GM12878 (cell line): ENCODE data around the gene SHMT1. TPM values are rescaled to one million over a fixed set of nuclear protein-coding genes. Genes with fewer than 3 reads are reported as not detected.
A peak's percentile ranks its signal among the peaks of the same experiment; 100 is the strongest.
"Not testable (repeated sequence)": the region's sequence is repeated elsewhere in the genome, so short reads cannot be mapped to it uniquely, and the experiment has no call there.

Source experiments
- ATAC-seq: fragments of 200-7000 bp; cut with Tn5 transposase; 3 replicates; pipeline ENCODE4 v1.9.1; 2020; ENCODE audit warnings: mild to moderate bottlenecking, moderate library complexity
- BruUV-seq: library from RNA; stranded (reverse); fragments of 400-500 nt; replicated peaks from 2 replicates; lab custom pipeline; 2021; lab: Mats Ljungman, UMichigan
- CTCF ChIA-PET: fragments of 300-600 bp; sonication (Branson Sonifier 250); formaldehyde crosslinking; extraction: SDS; loops from one replicate; lab custom pipeline; 2021; ENCODE audit warnings: inconsistent platforms; lab: Yijun Ruan, JAX
- POLR2A ChIA-PET: fragments of 350-600 bp; formaldehyde crosslinking; extraction: SDS; loops from one replicate; lab custom pipeline; 2021; ENCODE audit warnings: inconsistent platforms; lab: Charles Lee
- RAD21 ChIA-PET: fragments of 300-600 bp; sonication (Branson Sonifier 250); formaldehyde crosslinking; loops from one replicate; lab custom pipeline; 2023; ENCODE audit warnings: antibody characterized with exemption; ENCODE audit not compliant: unreplicated experiment; lab: Charles Lee
- SMC1A ChIA-PET: fragments of 300-600 bp; sonication (Branson Sonifier 250); formaldehyde crosslinking; loops from one replicate; lab custom pipeline; 2023; ENCODE audit not compliant: unreplicated experiment, uncharacterized antibody; lab: Charles Lee
- DNase-seq: peaks from one replicate; pipeline ENCODE4 v3.0.0-alpha.2; 2011; ENCODE audit warnings: low read depth, low spot score
- FAIRE-seq: peaks from 3 replicates; lab custom pipeline; 2011; peaks lifted over from hg19 to GRCh38; lab: Jason Lieb, UNC
- H2AFZ ChIP-seq: 2 replicates; pipeline ENCODE4 v1.6.0; 2011; ENCODE audit warnings: low read depth, low read length, control low read depth; ENCODE audit not compliant: control insufficient read depth
- H3K27ac ChIP-seq: 2 replicates; pipeline ENCODE4 v1.5.1; 2011; ENCODE audit warnings: control low read depth; ENCODE audit not compliant: control insufficient read depth, insufficient read depth
- H3K27me3 ChIP-seq, 2 experiments: replicated peaks in 1 of 2; 2 replicates each; pipeline versions ENCODE4 v1.6.0 to v1.6.1; 2011; ENCODE audit warnings: low read length in 1 of 2; ENCODE audit not compliant: control insufficient read depth in 2 of 2, insufficient read depth in 2 of 2
- H3K36me3 ChIP-seq, 2 experiments: 2 replicates each; pipeline ENCODE4 v1.5.1; 2011; ENCODE audit warnings: low read length in 1 of 2; ENCODE audit not compliant: control insufficient read depth in 2 of 2, insufficient read depth in 2 of 2
- H3K4me1 ChIP-seq: 2 replicates; pipeline ENCODE4 v1.6.1; 2011; ENCODE audit warnings: mild to moderate bottlenecking, low read length, moderate library complexity, mixed read lengths; ENCODE audit not compliant: control insufficient read depth, insufficient read depth
- H3K4me2 ChIP-seq: 2 replicates; pipeline ENCODE4 v1.6.0; 2011; ENCODE audit warnings: control low read depth; ENCODE audit not compliant: control insufficient read depth, insufficient read depth
- H3K4me3 ChIP-seq: fragments of 200-600 bp; sonication (generic); 2 replicates; pipeline ENCODE4 v1.5.1; 2016
- H3K79me2 ChIP-seq: 2 replicates; pipeline ENCODE4 v1.6.0; 2011; ENCODE audit warnings: low read length; ENCODE audit not compliant: control insufficient read depth, insufficient read depth
- H3K9ac ChIP-seq: 2 replicates; pipeline ENCODE4 v1.8.0; 2011; ENCODE audit warnings: low read length, control low read depth, mixed read lengths; ENCODE audit not compliant: control insufficient read depth, insufficient read depth
- H3K9me3 ChIP-seq: replicated peaks from 3 replicates; pipeline ENCODE4 v1.5.1; 2011; ENCODE audit warnings: mild to moderate bottlenecking, low read length; ENCODE audit not compliant: control insufficient read depth, insufficient read depth
- H4K20me1 ChIP-seq: 2 replicates; pipeline ENCODE4 v1.6.0; 2011; ENCODE audit not compliant: control insufficient read depth, insufficient read depth
- WGBS: methylation state at CpG from one replicate; pipeline ENCODE4 v1.1.6; 2016; ENCODE audit warnings: low lambda C conversion rate; ENCODE audit not compliant: insufficient replicate concordance, insufficient coverage; ENCODE audit errors: missing lambda C conversion rate; 5-methylcytosine and 5-hydroxymethylcytosine counted together
- in situ Hi-C: fragments of 300-500 bp; cut with MboI; formaldehyde crosslinking; loops from 9 replicates; pipeline ENCODE4 v1.14.3; 2018; ENCODE audit warnings: mixed read lengths
- intact Hi-C: fragments of 100-400 bp; cut with micrococcal nuclease; formaldehyde crosslinking; loops from one replicate; pipeline ENCODE4 v1.14.2; 2022; ENCODE audit not compliant: unreplicated experiment
- polyA plus RNA-seq, 11 experiments: library from polyadenylated mRNA; depleted of rRNA in 4 of 11; unstranded in 6 of 11; stranded (reverse) in 5 of 11; fragments of >200 nt; fragmentation: Nextera tagmentation in 4 of 11; fragmentation: Illumina TruSeq in 1 of 11; extraction: Ambion mirVana in 4 of 11; extraction: Trizol in 1 of 11; gene quantifications; 1 replicate in 1 of 11; 2 replicates in 10 of 11; pipeline versions ENCODE4 v1.2.1 to v1.2.3, GENCODE V29; 2011 to 2016; ENCODE audit warnings: inconsistent platforms in 2 of 11, missing spikeins in 2 of 11, low read depth in 1 of 11
- total RNA-seq, 4 experiments: library from RNA; depleted of rRNA in 3 of 4; stranded (reverse); fragments of >200 nt in 3 of 4; fragmentation: Illumina TruSeq in 1 of 4; extraction: Trizol in 1 of 4; gene quantifications; 2 replicates each; pipeline versions ENCODE4 v1.2.1 to v1.2.3, GENCODE V29; 2013 to 2021

SHMT1 gene
- total and polyA plus RNA-seq, 10 of the 15 experiments (the other 5 are each of a cell fraction or from before 2014, with no cell fraction given) = 5.2 to 60.1 (median 34.6) TPM

GRCh38 chr17:18411377-18411864 lies 48.1 kb upstream of the SHMT1 start:
- CTCF ChIA-PET, H3K36me3 ChIP-seq, SMC1A ChIA-PET, H3K4me2 ChIP-seq, H3K79me2 ChIP-seq, intact Hi-C loops, FAIRE-seq, H4K20me1 ChIP-seq, ATAC-seq, DNase-seq, H3K9me3 ChIP-seq, RAD21 ChIA-PET, H3K27me3 ChIP-seq, POLR2A ChIA-PET, H3K4me1 ChIP-seq, H3K27ac ChIP-seq, BruUV-seq: not testable (repeated sequence)
- in situ Hi-C loops = loop anchor here (25.0 kb wide), 1 partner anchor 1599 kb away; no protein-coding TSS in a partner anchor
- Histone ChIP-seq H3K4me3 (peak overlapping the region; percentile 55), H2AFZ (peak overlapping the region; percentile 48; the same call in 1 of the 2 replicates), H3K9ac (peak overlapping the region; percentile 40; the same call in 1 of the 2 replicates)
- WGBS = 1% methylated on average over 13 of the region's 25 CpGs

GRCh38 chr17:18410736-18411135 lies 47.4 kb upstream of the SHMT1 start:
- SMC1A ChIA-PET, intact Hi-C loops, FAIRE-seq, H4K20me1 ChIP-seq, H3K36me3 ChIP-seq, CTCF ChIA-PET, H3K9me3 ChIP-seq, RAD21 ChIA-PET, H3K4me1 ChIP-seq, H3K79me2 ChIP-seq, H3K4me3 ChIP-seq, DNase-seq, H3K4me2 ChIP-seq, BruUV-seq, H2AFZ ChIP-seq, H3K27ac ChIP-seq, POLR2A ChIA-PET, ATAC-seq, H3K27me3 ChIP-seq, H3K9ac ChIP-seq: not testable (repeated sequence)
- in situ Hi-C loops = loop anchor here (25.0 kb wide), 1 partner anchor 1598 kb away; no protein-coding TSS in a partner anchor
- WGBS = no CpG with 5 or more reads among the region's 11 CpGs

- FAIRE-seq, H3K27ac ChIP-seq, RAD21 ChIA-PET, SMC1A ChIA-PET, DNase-seq, H3K4me1 ChIP-seq, H3K9ac ChIP-seq, H3K36me3 ChIP-seq, POLR2A ChIA-PET, H4K20me1 ChIP-seq, H3K9me3 ChIP-seq, H2AFZ ChIP-seq, BruUV-seq, H3K4me2 ChIP-seq, H3K4me3 ChIP-seq, H3K79me2 ChIP-seq, intact Hi-C loops, H3K27me3 ChIP-seq, CTCF ChIA-PET, ATAC-seq: not testable (repeated sequence)
- WGBS = 33% methylated on average over 6 of the region's 6 CpGs
- in situ Hi-C loops = loop anchor here (25.0 kb wide), 1 partner anchor 1597 kb away; no protein-coding TSS in a partner anchor
These were observed 46.0 kb upstream of the SHMT1 start for GRCh38 chr17:18409321-18409720.

- FAIRE-seq, CTCF ChIA-PET, H2AFZ ChIP-seq, H3K4me1 ChIP-seq, H4K20me1 ChIP-seq, H3K4me2 ChIP-seq, H3K27ac ChIP-seq, SMC1A ChIA-PET, H3K4me3 ChIP-seq, H3K9ac ChIP-seq, BruUV-seq, H3K27me3 ChIP-seq, DNase-seq, intact Hi-C loops, H3K36me3 ChIP-seq, H3K9me3 ChIP-seq, H3K79me2 ChIP-seq, POLR2A ChIA-PET, RAD21 ChIA-PET: not testable (repeated sequence)
- peak; percentile 45; the same call in 1 of the 3 replicates for ATAC-seq
- in situ Hi-C loops = loop anchor here (25.0 kb wide), 1 partner anchor 1597 kb away; no protein-coding TSS in a partner anchor
- 31% methylated on average over 3 of the region's 3 CpGs for WGBS
These were observed 45.6 kb upstream of the SHMT1 start for GRCh38 chr17:18408906-18409305.
